Measurements from ENCODE around the gene DCAF10.
"Not testable (repeated sequence)": the region's sequence is repeated elsewhere in the genome, so short reads cannot be mapped to it uniquely, and the experiment has no call there.

The DCAF10 gene

DNA sequence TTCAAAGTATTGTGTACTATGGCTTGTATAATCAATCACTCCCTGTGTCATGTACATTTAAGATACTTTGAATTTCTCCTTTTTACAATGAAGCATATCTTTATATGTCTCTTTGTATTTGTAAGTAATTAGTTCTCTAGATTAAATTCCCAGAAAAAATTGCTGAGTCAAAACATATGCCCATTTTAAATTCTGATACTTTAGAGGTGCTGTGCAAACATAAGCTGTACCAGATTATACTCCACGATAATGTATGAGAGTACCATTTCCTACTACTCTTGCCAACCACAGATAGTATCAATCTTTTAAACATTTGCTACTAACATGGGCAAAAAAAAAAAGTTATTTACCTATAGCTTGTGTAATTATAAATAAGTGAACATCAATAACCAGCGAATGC is 18.3 kb downstream of the DCAF10 start:
- no peak for DNase-seq (ENCODE audit: extremely low read depth, insufficient read length)
- no peak overlapping the region for H3K4me3 ChIP-seq (replicated peaks; ENCODE audit: low read depth, low read length)
- no peaks in the 10 kb centered on the region for H3K27me3 ChIP-seq (replicated peaks; ENCODE audit: control insufficient read depth, insufficient read depth, low read length)
- no peak for TF ChIP-seq CTCF (IDR thresholded peaks at IDR 0.05; ENCODE audit: insufficient read depth, low read length, poor library complexity, severe bottlenecking)
- H3K36me3 ChIP-seq (ENCODE audit: control insufficient read depth, insufficient read depth, low read length) = no peaks in the 10 kb centered on the region; the same call in 1 of the 2 replicates

- no peak for DNase-seq (ENCODE audit: extremely low read depth, insufficient read length)
- no peak for TF ChIP-seq CTCF (IDR thresholded peaks at IDR 0.05; ENCODE audit: insufficient read depth, low read length, poor library complexity, severe bottlenecking)
- Histone ChIP-seq H3K27me3 (replicated peaks; ENCODE audit: control insufficient read depth, insufficient read depth, low read length) (no peaks in the 10 kb centered on the region), H3K4me3 (replicated peaks; ENCODE audit: low read depth, low read length) (no peak overlapping the region), H3K36me3 (ENCODE audit: control insufficient read depth, insufficient read depth, low read length) (no peaks in the 10 kb centered on the region; the same call in 1 of the 2 replicates)
Measured at GRCh38 chr9:37820142-37820541, 19.5 kb downstream of the DCAF10 start.

- H3K27me3 ChIP-seq (replicated peaks; ENCODE audit: control insufficient read depth, insufficient read depth, low read length); H3K36me3 ChIP-seq (ENCODE audit: control insufficient read depth, insufficient read depth, low read length); H3K4me3 ChIP-seq (replicated peaks; ENCODE audit: low read depth, low read length); DNase-seq (ENCODE audit: extremely low read depth, insufficient read length): not testable (repeated sequence)
Measured at GRCh38 chr9:37825174-37825573, 24.6 kb downstream of the DCAF10 start.

GRCh38 chr9:37827483-37828165 is 27.0 kb downstream of the DCAF10 start:
- no peak for DNase-seq (ENCODE audit: extremely low read depth, insufficient read length)
- Histone ChIP-seq H3K36me3 (ENCODE audit: control insufficient read depth, insufficient read depth, low read length) (peaks cover 5% of the 10 kb centered on the region), H3K4me3 (replicated peaks; ENCODE audit: low read depth, low read length) (no peak overlapping the region), H3K27me3 (replicated peaks; ENCODE audit: control insufficient read depth, insufficient read depth, low read length) (no peaks in the 10 kb centered on the region)
- TF ChIP-seq CTCF (IDR thresholded peaks at IDR 0.05; ENCODE audit: insufficient read depth, low read length, poor library complexity, severe bottlenecking) = no peak

GRCh38 chr9:37835821-37836220 is 35.2 kb downstream of the DCAF10 start:
- DNase-seq (ENCODE audit: extremely low read depth, insufficient read length) = no peak
- no peak overlapping the region for H3K4me3 ChIP-seq (replicated peaks; ENCODE audit: low read depth, low read length)
- H3K27me3 ChIP-seq (replicated peaks; ENCODE audit: control insufficient read depth, insufficient read depth, low read length) = no peaks in the 10 kb centered on the region
- TF ChIP-seq CTCF (IDR thresholded peaks at IDR 0.05; ENCODE audit: insufficient read depth, low read length, poor library complexity, severe bottlenecking) = no peak
- no peaks in the 10 kb centered on the region for H3K36me3 ChIP-seq (ENCODE audit: control insufficient read depth, insufficient read depth, low read length)

- no peak for TF ChIP-seq CTCF (IDR thresholded peaks at IDR 0.05; ENCODE audit: insufficient read depth, low read length, poor library complexity, severe bottlenecking)
- H3K4me3 ChIP-seq (replicated peaks; ENCODE audit: low read depth, low read length) = no peak overlapping the region
- peak; percentile 55 for DNase-seq (ENCODE audit: extremely low read depth, insufficient read length)
- H3K36me3 ChIP-seq (ENCODE audit: control insufficient read depth, insufficient read depth, low read length) = no peaks in the 10 kb centered on the region
- no peaks in the 10 kb centered on the region for H3K27me3 ChIP-seq (replicated peaks; ENCODE audit: control insufficient read depth, insufficient read depth, low read length)
Measured at GRCh38 chr9:37836386-37836785, 35.8 kb downstream of the DCAF10 start.

Data from GM06990 (cell line).